HG03460 (cell line): ENCODE results near the gene ANKRD65.
"Not testable (repeated sequence)": the region's sequence is repeated elsewhere in the genome, so short reads cannot be mapped to it uniquely, and the experiment has no call there.

Source experiments
- ATAC-seq: cut with Tn5 transposase; IDR thresholded peaks from one replicate; pipeline ENCODE4 v1.9.1; 2021; ENCODE audit not compliant: unreplicated experiment

The ANKRD65 gene

DNA sequence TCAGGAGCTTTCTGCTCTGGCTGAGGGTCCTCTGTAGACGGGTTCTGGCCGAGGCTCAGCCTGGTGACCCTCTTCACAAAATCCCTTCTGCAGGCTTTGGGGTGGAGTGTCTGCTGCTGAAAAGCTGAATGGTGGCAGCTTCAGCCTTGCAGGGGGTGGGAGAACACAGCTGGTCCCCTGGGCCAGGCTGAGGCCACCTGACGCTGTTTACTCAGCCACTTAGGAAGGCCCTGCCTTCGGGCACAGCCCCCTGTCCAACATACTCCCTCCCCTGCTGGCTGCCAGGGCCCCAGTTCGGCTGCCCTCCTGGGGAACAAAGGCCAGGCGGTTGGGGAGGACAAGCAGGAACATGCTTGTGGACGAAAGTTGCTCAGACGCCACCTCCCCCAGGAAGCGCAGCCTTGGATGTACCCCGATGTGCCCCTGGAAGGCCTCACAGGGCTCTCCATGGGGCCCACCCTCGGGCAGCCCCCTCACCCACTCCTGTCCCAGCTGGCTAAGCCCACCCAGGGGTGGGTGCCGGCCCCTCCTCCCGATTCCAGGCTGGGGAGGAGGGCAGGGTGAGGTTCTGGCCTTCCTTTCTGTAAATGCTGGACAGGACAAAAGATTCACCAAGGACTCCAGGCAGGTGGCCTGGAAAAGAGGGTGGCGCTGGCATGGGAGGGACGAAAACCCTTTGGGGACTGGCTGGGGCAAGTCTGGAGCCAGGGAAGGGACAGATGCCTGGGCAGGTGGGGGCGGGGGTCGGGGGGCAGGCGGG is at the start of gene ANKRD65:
TSS of gene ANKRD65 (minus strand) at position 130 of the 760 bp plus-strand sequence. CDS start 271 bp downstream, outside the sequence.
- no peak for ATAC-seq

DNA sequence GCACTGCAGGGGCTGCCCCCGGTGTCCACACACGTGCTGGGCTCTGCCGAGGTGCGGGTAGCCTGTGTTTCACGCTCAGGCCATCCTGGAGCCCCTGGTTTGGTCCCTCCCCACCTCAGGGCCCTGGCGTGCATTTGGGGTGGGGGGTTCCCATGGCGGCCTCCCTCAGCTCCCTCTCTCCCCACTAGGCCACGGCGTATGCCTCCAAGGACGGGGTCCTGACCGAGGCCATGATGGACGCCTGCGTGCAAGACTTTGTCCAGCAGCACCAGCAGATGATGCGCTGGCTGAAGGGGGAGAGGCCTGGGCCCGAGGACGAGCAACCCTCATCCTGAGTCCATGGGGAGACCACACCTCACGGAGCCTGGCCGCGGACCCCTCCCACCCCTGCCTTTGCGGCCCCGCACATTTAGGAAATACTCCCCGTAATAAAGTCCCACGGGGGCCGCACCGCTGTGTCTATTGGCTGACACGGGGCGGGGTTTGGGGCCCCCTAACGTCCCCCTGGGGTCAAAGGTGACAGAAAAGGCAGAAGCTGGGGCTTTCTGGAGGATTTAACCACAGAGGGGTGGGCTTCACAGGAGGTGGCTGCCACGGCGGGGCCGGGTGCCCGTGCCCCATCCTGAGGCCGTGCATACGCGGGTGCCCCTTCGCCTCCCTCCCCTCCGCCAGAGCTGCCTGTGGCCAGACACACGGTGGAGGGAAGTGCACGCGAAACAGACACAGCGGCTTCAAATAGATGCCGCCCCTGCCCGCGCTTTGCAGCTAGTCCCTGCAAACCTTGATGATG is 47.3 kb upstream of the ANKRD65 start:
- not testable (repeated sequence) for ATAC-seq

DNA sequence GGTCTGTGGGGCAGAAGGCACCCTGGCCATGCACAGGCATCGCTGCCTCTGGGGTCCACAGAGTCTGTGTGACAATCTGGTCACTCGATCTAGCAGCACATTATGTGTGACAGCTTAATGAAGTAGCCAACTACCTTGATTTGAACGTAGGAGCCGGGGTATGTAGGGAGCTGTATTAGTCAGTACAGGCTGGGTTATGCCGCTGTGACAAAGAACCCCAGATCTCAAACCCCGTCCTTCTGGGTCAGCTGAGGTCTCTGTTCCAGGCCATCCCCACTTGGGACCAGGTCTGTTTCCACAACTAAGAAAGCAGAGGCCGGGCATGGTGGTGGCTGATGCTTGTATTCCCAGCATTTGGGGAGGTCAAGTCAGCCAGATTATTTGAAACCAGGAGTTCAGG is 42.2 kb upstream of the ANKRD65 start:
- no peak for ATAC-seq

DNA sequence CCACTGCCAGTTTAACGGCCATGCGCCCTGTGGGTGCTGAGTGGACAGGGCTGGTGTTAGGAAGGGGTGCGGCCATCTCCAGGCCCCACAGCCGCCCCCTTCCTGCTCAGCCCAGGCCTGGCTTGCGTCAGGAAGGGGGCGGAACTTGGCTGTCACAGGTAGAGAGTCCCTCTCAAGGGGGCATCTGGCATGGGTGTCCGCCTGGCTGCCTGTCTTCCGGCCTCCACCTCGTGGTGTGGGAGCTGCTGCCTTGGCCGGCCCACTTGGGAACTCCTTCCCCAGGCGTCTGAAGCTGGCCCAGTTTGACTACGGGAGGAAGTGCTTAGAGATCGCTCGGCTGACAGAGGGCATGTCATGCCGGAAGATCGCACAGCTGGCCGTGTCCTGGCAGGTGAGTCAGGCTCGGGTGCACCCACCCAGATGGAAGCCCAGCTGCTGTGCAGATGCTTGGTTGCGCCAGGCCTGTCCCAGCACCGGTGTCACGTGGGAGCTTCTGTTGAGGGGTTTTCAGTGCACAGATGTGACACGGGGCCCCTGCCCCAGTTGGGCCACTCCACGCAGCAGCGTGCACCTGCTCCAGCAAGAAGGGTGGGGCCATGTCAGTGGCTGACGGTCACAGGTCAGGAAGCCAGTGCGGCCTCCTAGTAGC is 41.4 kb upstream of the ANKRD65 start:
- no peak for ATAC-seq

DNA sequence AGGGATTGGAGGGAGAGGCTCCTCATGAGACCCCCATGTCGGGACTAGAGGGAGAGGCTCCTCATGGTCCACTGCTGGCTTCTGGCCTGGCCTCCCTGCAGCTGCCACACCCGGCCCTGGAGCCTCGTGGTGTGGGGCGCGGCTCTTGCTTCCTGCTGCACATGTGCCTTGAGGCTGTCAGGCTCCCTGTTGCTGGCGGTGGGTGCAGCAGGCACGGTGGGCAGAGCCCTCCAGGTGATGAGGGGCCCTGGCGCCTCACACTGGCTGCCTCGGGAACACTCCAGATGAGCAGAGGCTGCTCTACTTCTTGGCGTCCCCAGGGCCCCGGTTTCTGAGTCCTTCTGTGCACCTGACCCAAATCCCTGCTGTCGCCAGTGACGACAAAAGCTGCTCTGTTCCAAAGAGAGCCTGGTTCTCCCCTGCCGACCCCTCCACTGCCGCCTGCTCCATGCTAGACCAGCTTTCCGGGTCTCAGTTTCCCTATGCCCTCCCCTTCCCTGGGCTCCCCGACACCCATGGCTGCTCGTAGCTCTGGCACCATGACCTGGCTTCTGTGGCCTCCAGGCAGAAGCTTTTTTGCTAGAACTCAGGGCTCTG is 40.7 kb upstream of the ANKRD65 start:
- ATAC-seq = no peak

DNA sequence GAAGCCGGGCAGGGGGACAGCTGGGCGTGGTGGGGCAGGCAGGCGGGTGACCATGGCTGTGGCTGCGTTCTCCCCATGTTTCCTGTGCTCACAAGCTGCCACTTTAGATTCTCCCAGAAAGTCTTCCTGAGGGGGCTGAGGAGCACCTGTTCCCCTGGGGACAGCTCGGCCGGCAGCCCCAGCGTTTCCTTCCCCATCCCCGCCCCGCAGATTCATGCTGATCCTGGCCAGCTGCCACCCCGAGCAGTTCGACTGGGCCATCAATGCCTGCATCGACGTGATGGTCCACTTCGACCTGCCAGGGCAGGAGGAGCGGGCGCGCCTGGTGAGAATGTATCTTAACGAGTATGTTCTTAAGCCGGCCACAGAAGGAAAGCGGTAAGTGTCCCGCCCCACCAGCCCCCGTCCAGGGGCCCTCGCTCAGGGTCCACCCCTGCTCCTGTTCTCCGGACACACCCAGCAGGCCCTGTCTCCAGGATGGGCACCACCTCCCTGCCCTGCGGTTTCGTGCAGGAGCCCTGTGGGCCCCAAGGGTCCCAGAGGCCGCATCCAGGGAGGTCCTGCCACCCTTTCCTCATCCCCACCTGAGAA is 39.6 kb upstream of the ANKRD65 start:
- no peak for ATAC-seq

DNA sequence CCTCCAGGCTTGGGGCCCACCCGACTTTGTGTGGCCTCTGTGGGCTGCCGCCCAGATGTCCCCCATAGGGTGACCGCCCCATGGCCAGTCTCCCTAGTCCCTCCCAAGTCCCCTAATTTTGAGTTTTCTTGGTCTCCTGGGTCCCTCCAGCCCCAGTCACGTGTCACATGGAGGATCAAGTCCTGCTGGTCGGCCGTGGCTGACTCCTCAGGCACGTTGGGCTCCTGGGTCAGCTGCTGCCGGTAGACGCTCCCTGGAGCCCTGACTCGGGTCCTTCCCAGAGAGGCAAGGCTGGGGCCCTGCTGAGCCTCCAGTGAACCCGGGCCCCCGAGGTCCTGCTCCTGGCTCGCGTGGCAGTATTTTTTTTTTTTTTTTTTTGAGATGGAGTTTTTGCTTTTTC is 38.6 kb upstream of the ANKRD65 start:
- ATAC-seq = not testable (repeated sequence)

DNA sequence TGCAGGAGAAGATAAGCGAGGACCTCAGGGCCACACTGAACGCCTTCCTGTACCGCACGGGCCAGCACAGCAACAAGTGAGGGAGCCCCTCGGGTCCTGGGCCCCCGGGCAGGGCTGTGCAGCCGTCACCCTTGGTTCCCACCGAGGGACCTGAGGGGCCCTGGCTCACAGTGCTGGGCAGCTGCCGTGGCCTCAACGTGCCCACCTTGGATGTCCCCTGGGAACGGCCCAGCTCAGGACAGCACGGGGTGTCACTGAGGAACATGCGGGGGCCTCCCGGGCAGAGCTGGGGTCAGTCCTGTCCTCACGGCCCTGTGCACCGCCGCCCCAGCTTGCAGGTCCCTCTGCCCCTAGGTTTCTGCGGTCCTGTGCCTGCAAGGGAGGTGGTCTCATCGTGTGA is 38.1 kb upstream of the ANKRD65 start:
- not testable (repeated sequence) for ATAC-seq

DNA sequence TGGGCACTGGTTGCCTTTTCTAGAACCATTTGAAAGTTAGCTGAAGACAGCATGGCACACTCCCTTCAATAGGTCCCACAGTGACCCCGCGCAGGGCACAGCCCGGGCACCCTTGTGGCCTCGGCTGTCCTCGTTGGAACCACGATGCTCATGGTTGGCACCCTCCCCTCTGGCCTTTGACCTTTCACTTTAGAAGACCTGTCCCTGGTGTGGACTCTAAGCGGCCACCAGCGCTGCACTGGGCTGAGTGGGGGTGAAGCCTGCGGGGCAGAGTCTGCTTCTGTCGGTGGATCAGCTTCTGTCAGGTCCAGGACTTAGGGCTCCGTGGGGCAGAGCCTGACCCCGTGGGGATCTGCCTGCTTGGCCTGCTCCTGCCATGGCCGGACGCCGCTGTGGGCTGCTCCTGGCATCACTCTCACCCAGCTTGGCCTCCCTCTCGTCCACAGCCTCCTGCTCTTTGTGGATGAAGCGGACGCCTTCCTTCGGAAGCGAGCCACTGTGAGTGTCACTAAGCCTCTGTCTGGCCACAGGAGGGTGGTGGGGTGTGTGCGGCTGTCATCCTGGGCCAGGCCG is 35.7 kb upstream of the ANKRD65 start:
- not testable (repeated sequence) for ATAC-seq

DNA sequence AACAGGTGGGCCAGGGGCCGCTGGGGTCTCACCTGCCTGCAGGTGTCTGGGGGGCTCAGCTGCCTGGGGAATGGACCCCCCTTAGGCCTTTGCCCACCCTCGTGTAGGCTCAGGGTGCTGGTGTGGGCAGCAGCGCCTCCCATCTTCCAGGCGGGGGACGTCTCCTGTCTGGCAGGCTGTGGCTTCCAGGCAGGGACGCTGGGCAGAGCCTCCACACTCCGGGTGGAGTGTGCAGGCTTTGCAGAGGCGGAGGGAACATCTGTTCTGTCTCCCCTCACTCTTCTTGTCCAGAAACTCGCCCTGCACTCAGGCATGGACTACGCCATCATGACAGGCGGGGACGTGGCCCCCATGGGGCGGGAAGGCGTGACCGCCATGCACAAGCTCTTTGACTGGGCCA is 34.9 kb upstream of the ANKRD65 start:
- not testable (repeated sequence) for ATAC-seq

DNA sequence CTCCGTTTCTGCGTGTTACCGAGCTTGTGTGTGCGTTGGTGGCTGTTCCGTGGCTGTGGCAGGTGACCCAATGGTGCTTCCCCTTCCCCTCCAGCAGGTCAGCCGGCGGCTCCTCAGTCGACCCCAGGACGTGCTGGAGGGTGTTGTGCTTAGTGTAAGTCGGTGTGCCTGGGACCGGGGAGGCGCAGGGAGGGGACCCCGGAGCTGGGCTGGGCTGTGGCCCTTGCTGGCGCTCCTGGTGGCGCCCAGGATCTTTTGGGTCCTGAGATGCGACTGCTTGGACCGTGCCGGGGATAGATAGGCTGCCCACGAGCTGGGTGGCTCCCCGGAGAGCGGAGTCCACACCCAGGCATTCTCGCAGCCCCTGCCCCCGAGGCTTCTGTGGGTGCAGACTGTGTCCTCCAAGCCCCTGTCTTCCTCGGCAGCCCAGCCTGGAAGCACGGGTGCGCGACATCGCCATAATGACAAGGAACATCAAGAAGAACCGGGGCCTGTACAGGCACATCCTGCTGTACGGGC is 34.3 kb upstream of the ANKRD65 start:
- no peak for ATAC-seq

DNA sequence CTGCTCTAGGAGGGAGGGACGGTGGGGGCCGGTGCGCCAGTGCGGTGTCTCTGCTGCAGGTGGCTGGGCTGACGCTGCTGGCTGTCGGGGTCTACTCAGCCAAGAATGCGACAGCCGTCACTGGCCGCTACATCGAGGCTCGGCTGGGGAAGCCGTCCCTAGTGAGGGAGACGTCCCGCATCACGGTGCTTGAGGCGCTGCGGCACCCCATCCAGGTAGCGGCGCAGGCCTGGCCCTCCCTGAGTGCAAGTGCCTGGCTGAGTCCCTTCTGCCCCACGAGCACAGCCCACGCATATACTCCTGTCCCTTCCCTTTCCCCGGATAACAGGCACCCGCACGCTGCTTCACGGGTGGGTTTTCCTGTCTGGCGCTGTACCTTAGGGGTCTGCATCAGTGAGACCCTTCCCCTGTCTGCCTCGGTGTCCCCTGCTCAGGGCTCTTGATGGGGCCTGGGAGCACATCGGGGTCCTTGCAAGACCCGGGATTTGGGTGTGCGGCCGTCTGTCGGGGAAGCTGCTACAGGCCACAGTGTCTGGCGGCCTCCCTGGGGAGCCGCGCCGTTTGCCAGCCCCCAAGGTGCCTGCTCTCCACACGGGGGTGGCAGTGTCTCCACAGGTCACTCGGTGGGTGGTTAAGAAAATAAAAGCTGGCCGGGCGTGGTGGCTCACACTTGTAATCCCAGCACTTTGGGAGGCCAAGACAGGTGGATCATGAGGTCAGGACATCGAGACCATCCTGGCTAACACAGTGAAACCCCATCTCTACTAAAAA is 33.4 kb upstream of the ANKRD65 start:
- ATAC-seq = not testable (repeated sequence)

DNA sequence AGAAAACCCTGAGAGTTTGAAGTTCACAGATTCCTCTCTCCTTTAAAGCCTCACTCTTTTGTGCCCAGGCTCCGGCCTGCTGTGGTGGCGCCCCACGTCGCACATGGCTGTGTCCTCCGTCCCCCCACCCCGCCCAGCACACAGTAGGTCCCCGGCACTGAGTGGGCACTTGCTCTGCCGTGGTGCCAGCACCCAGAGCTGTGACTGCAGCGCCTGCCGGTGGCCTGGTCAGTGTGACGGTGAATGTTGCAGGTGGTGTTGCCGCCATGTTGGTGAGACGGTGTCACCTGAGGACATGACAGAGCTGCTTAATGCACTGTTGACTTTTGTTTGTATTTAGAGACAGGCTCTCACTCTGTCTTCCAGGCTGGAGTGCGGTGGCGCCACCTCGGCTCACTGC is 31.8 kb upstream of the ANKRD65 start:
- ATAC-seq = no peak

DNA sequence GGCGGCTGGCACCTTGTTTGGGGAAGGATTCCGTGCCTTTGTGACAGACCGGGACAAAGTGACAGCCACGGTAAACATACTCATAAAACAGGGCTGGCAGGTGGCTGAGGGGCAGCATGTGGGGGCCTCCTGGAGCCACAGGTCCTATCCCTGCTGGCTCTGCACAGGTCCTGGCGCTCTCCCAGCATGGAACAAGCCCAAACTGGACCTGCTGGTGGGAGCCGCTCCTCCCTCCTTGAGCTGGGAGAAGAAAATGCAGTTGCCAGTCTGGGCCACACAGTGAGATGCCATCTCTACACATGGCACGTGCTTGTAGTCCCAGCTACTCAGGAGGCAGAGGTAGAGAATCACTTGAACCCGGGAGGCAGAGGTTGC is 31.3 kb upstream of the ANKRD65 start:
- ATAC-seq = not testable (repeated sequence)

DNA sequence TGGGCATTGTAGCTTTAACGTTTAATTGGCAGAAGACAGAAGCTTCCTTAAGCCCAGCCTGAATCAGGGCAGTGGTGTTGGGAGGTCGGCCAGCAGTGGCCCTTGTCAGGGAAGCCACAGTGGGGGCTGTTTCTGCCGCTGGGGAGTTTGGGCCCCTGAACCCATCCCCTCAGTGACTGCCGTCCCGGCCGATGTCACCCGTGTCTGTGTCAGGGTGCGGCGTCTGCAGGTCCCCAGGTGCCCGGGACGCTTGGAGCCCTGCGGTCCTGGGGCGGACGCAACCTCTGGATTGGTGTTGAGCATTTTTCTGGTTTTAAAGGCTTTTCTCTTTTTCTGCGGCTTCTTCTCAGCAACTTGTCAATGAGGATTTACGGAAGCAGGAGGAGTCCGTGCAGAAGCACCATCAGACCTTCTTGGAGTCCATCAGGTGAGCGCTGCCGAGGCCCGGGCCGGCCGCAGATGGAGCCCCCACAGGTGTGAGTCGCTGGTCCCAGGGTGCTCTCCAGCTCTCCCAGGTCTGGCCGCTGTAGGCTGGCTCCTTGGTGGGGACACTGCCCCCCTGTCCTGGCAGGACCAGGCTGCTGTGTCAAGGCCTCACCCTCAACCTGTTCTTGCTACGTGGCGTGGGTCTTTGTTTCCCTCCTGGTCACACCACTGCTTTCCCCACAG is 30.8 kb upstream of the ANKRD65 start:
- ATAC-seq = no peak

DNA sequence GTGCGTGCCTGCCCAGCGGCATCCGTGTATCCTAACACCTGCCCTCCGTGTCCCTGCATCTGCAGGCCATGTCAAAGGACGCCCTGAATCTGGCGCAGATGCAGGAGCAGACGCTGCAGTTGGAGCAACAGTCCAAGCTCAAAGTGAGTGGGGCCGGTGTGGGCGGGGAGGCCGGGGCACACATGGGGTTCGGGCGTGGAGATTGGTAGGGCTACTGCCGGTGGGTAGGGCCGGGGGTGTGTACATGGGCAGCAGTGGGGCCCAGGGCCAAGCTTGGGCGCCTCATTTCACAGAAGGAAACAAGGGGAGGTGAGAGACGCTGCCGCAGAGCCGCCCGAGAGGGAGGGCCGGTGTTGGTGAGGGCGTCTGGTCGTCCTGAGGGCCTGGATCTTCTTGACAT is 29.5 kb upstream of the ANKRD65 start:
- ATAC-seq = not testable (repeated sequence)

DNA sequence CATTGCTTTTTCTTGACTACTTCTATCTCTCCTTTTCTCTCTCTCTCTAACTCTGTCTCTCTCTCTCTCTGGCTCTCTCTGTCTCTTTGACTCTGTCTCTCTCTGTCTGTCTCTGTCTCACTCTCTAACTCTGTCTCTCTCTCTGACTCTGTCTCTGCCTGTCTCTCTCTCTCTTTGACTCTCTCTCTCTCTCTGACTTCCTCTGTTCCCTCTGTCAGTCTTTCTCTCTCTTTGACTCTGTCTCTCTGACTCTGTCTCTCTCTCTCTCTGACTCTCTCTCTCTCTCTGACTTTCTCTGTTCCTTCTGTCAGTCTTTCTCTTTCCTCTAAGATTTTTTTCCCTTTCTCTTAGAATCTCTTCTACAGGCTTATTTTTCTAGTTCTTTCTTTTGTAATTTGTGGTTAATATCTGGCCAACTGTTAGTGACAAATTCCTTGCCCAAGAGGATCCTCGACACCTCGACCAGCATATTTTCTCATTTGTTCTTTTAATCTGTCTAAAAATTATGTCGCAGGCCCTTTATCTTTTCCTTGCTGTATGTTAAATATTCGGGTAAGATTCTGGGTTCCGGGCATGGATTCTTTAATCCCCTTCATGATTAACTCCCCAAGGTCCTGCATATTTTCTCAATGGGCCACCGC is 28.1 kb upstream of the ANKRD65 start, which contains the start of gene ATAD3C:
TSS of gene ATAD3C (plus strand) at position 591 of the 641 bp plus-strand sequence. CDS start 995 bp downstream, outside the sequence.
- ATAC-seq = no peak

DNA sequence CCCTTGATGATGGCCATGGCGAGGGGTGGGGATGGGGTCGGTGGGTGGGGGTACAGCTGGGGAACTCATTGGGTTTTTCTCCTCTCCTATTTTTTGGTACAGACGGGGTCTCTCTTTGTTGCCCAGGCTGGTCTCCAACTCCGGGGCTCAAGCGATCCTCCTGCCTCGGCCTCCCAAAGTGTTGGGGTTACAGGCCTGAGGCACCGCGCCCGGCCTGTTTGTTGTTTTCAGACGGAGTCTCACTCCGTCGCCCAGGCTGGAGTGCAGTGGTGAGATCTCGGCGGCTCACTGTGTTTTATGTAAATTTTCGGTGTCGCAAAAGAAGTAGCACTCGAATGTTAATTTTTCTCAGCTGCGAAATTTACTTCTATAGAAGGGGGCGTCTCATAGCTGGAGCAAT is 25.6 kb upstream of the ANKRD65 start:
- not testable (repeated sequence) for ATAC-seq
